ENCODE measurements around the gene PATZ1.

The PATZ1 gene

GRCh38 chr22:31313366-31314147, 32.6 kb downstream of the PATZ1 start:
- peak; percentile 69 to 85 (median 77) for DNase-seq

- DNase-seq, result no peak
These were observed 38.0 kb downstream of the PATZ1 start for GRCh38 chr22:31308181-31308580.

GRCh38 chr22:31305194-31305593, 41.0 kb downstream of the PATZ1 start:
- no peak for DNase-seq

DNA sequence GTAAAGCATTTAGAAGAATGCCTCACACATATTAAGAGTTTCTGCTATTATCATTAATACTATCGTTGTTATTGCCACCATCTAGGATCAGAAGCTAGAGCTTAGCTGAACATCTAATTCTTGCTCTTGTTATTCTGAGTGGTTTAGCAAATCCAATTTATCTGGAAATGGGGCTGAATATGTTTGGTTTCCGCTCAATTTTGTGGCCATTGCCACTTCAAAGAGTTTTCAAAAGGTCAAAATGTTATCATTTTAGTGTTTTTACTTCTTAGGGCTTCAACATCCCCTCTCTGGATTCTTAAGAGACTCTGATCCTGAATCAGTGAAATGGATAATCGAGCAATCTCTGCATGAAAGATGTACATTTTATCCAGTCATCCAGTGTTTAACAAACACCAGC, 43.6 kb downstream of the PATZ1 start:
- no peak for DNase-seq

DNA sequence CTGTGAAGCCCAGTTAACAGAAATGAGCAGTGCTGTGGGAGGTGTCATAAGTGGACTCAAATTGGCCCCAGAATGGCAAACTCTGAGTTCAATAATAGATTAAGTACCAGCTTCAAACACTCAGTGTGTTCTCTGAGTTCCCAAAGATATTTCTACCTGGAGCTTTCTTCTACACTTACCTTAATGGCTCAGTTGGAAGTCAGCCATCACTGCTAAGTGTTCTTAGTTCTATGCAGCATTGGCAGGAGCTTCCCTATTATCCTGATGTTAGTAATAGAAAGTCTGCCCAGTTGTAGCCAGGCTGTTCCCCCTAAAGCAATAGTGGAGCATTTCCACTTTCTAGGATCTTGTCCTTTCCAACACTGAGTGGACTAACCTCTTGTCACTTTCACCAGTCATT, 44.1 kb downstream of the PATZ1 start:
- DNase-seq, result no peak

- no peak for DNase-seq
These were observed 45.2 kb downstream of the PATZ1 start for GRCh38 chr22:31300896-31301295.

GRCh38 chr22:31295831-31296657, 50.1 kb downstream of the PATZ1 start:
- DNase-seq, result peak; percentile 47 to 89 (median 74)

DNA sequence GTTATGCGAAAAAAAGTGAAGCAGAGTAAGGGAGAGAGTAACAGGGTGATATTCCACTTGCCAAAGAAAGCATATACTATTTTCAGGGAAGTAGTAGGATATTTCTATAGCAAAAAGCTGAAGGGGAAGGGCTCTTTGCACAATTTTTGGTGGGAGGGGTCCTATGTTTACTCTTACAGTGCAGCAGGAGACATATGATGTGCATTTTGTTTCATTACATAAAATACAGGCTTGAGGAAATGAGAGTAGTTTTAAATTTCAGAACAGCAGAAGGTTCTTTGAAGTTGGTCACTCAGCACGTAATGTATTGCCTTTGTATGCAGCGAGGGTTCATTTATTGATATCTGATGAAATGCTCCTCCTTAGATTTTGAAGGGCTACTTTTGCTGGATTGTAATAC, 50.8 kb downstream of the PATZ1 start:
- DNase-seq, result peak; percentile 35 to 70 (median 59)

DNA sequence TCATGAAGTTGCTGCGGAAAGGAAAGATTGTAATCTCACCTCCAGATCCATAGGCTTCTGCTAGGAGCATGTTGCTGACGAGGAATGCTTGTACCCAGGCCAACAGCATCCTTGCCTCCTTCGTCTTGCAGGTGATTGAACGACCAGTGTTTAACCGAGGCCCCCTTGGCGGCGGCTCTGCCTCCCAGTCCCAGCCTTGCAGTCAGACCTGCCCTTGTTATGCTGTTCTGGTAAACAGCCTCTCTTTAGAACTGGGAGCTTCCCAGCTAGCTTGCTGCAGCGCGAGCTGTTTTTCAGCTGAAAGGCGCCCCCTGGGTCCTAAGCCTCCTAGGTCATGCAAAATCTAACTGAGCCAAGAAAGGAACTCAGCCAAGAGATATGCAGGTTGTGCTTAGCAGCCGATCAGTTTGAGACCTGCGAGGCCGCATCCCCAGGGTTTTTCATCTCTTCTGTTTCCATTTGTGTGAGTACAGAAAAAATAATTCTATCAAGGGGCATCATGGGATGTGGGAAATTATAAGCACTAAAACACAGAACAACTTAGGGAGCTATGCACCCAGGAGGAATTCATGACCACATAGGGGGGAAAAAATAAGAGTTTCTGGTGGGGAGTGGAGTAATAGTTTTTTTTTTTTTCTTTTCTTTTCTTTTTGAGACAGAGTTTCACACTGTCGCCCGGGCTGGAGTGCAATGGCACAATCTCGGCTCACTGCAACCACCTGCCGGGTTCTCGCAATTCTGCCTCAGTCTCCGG, 53.7 kb downstream of the PATZ1 start, which contains the start of gene PIK3IP1:
TSS of gene PIK3IP1 (minus strand) at position 253 of the 754 bp plus-strand sequence. CDS start at position 109, 144 bp downstream.
- DNase-seq, result peak; percentile 83 to 94 (median 90)

GRCh38 chr22:31291481-31292235, 54.5 kb downstream of the PATZ1 start:
- DNase-seq, result peak in 3 of 4 experiments; percentile 20 to 43 (median 34)

GRCh38 chr22:31290494-31291471, 55.4 kb downstream of the PATZ1 start:
- DNase-seq, result peak; percentile 96 to 98 (median 98)

DNA sequence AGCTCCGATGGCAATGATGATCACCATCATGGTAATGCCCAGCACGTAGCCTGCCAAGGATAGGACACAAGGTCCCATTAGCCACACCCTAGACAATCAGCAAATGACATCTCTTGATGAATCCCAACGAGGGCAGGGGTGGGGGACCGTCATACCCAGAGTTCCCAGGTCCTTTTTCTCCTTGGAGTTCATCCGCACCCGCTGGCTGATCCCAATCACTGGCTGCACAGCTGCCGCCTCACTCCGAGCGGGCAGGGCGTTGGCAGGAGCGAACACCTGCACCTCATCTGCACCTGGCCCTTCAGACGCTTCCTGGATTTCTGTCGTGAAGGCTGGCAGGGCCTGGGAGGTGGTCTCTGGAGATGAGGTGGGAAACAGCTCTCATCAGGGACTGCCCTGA, 56.8 kb downstream of the PATZ1 start:
- no peak for DNase-seq

DNA sequence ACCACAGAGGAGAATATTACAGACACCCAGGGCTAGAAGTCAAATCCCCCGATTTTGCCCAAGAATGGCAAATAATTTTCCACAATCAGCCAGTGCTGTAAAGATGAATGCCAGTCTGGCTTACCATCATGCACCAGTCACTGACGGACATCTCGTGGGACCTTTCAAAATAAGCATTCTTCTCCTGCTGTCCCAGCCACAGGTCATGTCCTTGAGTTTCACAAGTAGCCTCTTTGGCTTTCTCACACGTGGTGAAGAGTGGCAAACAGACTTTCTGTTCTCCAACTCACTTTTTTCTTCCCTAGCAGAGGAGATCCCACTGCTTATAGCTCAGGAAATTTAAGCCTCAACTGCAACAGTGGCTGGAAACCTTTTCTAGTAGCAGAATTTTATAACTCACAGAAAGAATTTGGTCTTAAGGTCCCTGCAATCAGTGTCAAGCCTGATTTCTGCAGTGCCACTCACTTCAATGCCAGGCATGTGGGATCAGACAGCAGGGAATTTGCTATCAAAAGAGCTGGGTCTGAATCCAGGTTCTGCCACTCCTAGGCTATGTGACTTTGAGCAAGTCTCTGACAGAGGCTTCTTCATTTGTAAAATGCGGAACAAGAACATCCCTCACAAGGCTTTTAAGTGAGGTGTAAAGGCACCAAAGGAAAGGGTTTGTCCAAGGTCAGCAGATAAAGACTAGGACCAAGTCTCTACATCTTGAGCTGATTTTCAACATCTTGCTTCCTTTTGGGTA, 57.5 kb downstream of the PATZ1 start:
- peak; percentile 50 to 78 (median 69) for DNase-seq

DNA sequence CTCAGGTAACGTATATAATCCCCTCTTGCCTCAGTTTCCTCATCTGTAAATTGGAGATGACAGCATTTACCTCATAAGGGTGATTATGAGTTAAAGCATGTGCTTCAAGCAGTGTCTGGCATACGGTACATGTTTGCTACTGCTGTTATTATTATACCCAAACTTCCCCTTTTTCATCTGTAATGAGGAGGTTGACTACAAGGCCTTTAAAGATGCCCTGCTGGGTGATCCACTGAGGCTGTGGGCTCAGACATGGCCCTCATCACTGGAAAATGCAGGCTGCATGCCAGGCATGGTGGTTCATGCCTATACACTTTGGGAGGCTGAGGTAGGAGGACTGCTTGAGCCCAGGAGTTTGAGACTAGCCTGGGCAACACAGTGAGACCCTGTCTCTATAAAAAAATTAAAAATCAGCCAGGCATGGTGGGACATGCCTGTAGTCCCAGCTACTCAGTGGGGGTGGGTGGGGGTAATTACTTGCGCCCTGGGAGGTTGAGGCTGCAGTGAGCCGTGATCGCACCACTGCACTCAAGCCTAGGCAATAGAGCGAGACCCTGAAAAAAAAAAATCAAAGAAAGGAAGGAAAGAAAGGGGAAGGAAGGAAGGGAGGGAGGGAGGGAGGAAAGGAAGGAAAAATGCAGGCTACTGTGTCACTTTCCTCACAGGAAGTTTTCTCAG, 58.2 kb downstream of the PATZ1 start:
- peak; percentile 37 to 66 (median 52) for DNase-seq

GRCh38 chr22:31286360-31287255, 59.5 kb downstream of the PATZ1 start:
- peak; percentile 85 to 95 (median 91) for DNase-seq

- peak in 1 of 4 experiments; percentile 20 for DNase-seq
These were observed 61.6 kb downstream of the PATZ1 start for GRCh38 chr22:31284281-31285155.
